Measurements from ENCODE around the gene ZKSCAN1. TPM values are rescaled to one million over a fixed set of nuclear protein-coding genes. Genes with fewer than 3 reads are reported as not detected.

ZKSCAN1 gene
- total RNA-seq, 2 experiments from 2014 or later, result 40.4 to 44.6 TPM

DNA sequence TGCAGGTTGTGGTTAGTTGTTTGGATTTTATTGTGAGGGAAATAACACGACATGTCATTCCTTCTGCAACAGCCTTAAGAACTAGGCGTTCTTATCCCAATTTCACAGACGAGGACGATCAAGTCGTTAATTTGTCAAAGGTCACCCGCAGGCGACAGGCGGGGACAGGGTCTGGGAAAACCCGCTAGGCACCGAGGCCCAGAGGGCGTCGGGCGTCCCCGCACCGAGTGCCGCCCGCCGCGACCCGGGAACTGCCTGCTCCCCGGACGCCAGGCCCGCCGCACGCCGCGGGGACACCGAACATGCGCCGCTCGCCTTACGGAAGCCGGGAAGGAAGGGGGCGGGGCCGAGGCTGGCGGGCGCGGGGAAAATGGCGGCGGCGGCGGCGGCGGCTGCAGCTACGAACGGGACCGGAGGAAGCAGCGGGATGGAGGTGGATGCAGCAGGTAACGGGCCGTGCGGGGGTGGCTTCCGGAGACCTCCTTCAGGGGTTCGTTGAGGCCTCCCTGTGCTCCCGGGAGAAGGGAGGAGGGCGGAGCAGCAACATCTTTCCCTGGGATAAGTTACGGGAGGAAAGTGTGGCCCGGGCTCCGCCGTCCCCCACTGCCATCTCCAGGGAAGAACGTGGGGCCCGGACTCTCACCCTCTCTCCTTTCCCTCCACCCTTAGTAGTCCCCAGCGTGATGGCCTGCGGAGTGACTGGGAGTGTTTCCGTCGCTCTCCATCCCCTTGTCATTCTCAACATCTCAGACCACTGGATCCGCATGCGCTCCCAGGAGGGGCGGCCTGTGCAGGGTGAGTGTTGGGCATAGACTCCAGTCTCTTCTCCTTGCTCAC is 73.4 kb downstream of the ZKSCAN1 start, which contains the start of gene COPS6:
TSS of gene COPS6 (plus strand) at position 349 of the 837 bp plus-strand sequence. CDS start at position 371, 22 bp downstream.
- ChIA-PET CTCF (no interaction called here), POLR2A (interaction anchor here (6.1 kb wide), 1 partner anchor 12 kb away, joined by 45 read pairs; the partner anchor contains the start of genes AP4M1 and MCM7)

- ChIA-PET CTCF (interaction anchor here (1.2 to 2.3 kb wide), 2 partner anchors 36 to 51 kb away, joined by 3 to 7 read pairs; partner anchors contain the start of gene MBLAC1), POLR2A (interaction anchor here (0.6 to 6.1 kb wide), 3 partner anchors 11 to 28 kb away, joined by 3 to 45 read pairs (median 11); partner anchors contain the start of genes AP4M1 and MCM7)
Measured at GRCh38 chr7:100089458-100090196, 74.2 kb downstream of the ZKSCAN1 start.

- POLR2A ChIA-PET, result interaction anchor here (0.6 to 6.1 kb wide), 4 partner anchors 8 to 66 kb away, joined by 3 to 45 read pairs (median 3); partner anchors contain the start of genes AP4M1 and MCM7
- CTCF ChIA-PET, result interaction anchor here (0.6 to 2.3 kb wide), 5 partner anchors 11 to 401 kb away, joined by 3 to 7 read pairs (median 3); partner anchors contain the start of gene MBLAC1
Measured at GRCh38 chr7:100090527-100091410, 75.4 kb downstream of the ZKSCAN1 start.

Other genes with a start within 250 kb of the ZKSCAN1 start
- not detected for gene CYP3A4, start 231.4 kb upstream of the ZKSCAN1 start, total RNA-seq
- not detected for gene CYP3A43, start 187.6 kb upstream of the ZKSCAN1 start, total RNA-seq
- gene OR2AE1, start 138.6 kb upstream of the ZKSCAN1 start, total RNA-seq, result not detected
- gene TRIM4, start 96.1 kb upstream of the ZKSCAN1 start, total RNA-seq, result 10 to 100 TPM; 24.7 to 25.5 TPM
- gene GJC3, start 86.0 kb upstream of the ZKSCAN1 start, total RNA-seq, result under 1 TPM; 0.32 to 0.59 TPM
- gene AZGP1, start 39.6 kb upstream of the ZKSCAN1 start, total RNA-seq, result not detected
- gene ZSCAN21, start 34.2 kb downstream of the ZKSCAN1 start, total RNA-seq, result 1 to 10 TPM; 9.6 to 9.9 TPM
- gene ZNF3, start 66.1 kb downstream of the ZKSCAN1 start, total RNA-seq, result 10 to 100 TPM; 25.3 to 27.4 TPM
- 100 to 1,000 TPM; 107 to 111 TPM for gene COPS6, start 73.4 kb downstream of the ZKSCAN1 start, total RNA-seq
- gene MCM7, start 85.8 kb downstream of the ZKSCAN1 start, total RNA-seq, result 100 to 1,000 TPM; 437 to 447 TPM
- 10 to 100 TPM; 15.3 to 15.6 TPM for gene AP4M1, start 86.0 kb downstream of the ZKSCAN1 start, total RNA-seq
- 10 to 100 TPM; 70.2 to 75.6 TPM for gene TAF6, start 103.8 kb downstream of the ZKSCAN1 start, total RNA-seq
- 10 to 100 TPM; 13.2 to 14.5 TPM for gene CNPY4, start 104.0 kb downstream of the ZKSCAN1 start, total RNA-seq
- gene MBLAC1, start 111.4 kb downstream of the ZKSCAN1 start, total RNA-seq, result 1 to 10 TPM; 3.7 to 4.2 TPM
- 100 to 1,000 TPM; 117 to 120 TPM for gene LAMTOR4, start 133.3 kb downstream of the ZKSCAN1 start, total RNA-seq
- gene TRAPPC14, start 143.1 kb downstream of the ZKSCAN1 start, total RNA-seq, result 10 to 100 TPM; 26.6 to 26.7 TPM
- gene GAL3ST4, start 153.0 kb downstream of the ZKSCAN1 start, total RNA-seq, result under 1 TPM; 0.48 to 0.71 TPM
- 1 to 10 TPM; 2.3 to 2.8 TPM for gene GPC2, start 161.8 kb downstream of the ZKSCAN1 start, total RNA-seq
- 1 to 10 TPM; 6.2 to 7.1 TPM for gene STAG3, start 162.3 kb downstream of the ZKSCAN1 start, total RNA-seq
- 10 to 100 TPM; 22.4 to 23.6 TPM for gene PVRIG, start 204.4 kb downstream of the ZKSCAN1 start, total RNA-seq